IPS DF 4.7 (cell line): ENCODE results near the gene PELI1.

Source experiments
- DNase-seq: peaks from one replicate; pipeline ENCODE4 v3.0.0-alpha.2; 2013; ENCODE audit warnings: low spot score; ENCODE audit errors: extremely low read depth

Gene PELI1

DNA sequence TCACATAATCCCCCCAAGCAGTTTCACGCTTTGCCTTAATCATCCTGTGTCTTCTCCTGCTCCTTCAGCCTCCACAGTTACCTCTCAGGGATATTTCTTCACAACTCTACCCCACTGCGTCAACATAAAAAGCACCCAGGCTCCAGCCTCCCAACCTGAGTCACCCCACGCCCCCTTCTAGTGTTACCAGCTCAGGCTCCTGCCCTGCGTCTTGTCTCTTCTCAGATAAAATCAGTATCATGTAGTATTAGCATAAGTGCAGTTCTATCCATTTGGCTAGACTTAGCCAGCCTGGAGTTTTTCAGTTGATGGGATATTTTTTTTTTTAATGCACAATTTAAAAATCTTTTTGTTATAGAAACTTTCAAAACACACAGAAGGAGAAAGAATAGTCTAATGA lies 9.6 kb upstream of the PELI1 start:
- DNase-seq, result no peak

- no peak for DNase-seq
Observed at GRCh38 chr2:64151476-64151875, 7.3 kb upstream of the PELI1 start.

DNA sequence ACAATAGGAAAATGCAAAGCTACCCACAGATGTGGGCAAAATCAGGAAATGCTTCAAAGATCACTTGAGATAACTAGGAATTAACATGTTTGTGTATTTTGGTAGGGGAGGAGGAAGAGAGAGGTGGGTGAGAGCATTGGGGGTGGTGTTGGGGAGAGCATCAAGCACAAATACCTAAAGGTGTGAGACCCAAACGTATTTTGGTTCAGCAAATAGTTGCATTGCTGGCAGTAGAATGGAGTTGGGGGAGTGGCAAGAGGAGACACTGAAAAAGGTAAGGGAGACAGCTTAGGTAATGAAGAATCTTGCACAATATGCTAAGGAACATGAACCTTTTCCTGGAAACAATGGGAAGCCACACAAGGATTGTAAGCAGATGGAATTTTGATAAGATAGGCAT lies 1.5 kb upstream of the PELI1 start:
- no peak for DNase-seq

DNA sequence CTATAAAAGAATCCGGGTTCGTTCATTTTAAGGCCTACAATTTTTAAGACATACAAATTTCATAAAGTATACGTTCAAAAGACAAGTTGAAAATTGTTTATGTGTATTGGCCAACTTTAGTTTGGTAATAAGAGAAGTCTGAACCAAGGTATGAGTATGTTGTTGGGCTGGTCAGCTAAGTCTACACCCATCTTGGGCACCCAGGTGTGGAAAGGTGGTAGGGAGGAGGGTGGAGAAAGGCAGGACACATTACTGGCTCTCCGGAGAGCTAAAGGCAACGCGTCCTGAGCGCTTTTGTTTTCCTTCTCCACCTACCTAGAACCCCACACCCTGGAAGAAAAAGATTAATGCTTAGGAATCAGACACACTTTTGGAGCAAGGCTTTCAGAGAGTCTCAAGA lies 899 bp upstream of the PELI1 start:
- no peak for DNase-seq

DNA sequence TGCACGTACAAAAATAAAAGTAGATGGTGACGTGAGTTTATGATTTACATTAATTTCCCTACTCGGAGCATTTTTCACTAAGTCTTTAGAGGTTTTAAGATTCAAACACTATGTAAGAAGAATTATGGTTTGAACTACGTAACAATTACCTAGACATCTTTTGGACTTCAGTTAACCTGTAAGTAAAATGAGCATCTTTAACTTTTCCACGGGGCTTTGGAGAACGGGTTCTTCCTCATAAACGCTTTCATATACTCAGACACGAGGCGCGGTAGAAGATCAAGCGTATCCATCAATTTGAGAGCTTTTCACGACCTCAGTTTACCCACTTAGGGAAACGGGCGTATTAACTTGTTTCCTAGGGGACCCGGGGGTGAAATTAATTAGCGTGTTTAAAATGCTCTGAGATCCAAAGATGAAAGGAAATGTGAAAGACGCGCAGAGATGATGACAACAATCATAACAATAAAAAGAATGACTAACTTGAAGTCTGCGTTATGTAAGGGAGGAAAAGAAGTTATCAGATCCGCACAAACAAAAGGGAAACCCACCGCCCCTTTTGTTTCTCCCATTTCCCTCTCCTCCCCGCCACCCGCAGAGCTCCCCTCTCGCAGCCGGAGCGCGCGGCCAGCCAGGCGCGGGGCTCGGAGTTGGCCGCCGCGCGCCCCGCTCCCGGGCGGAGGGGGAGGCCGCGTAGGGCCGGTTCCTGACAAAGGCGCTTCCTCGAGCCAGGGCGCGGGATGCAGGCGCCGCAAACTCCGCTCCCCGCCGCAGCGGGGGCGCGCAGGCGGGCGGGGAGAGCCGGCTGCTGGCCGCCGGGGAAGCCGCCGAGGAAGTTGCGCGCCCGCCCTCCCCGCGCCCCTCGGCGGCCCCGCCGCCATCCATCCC lies 807 bp downstream of the PELI1 start:
- no peak for DNase-seq

DNA sequence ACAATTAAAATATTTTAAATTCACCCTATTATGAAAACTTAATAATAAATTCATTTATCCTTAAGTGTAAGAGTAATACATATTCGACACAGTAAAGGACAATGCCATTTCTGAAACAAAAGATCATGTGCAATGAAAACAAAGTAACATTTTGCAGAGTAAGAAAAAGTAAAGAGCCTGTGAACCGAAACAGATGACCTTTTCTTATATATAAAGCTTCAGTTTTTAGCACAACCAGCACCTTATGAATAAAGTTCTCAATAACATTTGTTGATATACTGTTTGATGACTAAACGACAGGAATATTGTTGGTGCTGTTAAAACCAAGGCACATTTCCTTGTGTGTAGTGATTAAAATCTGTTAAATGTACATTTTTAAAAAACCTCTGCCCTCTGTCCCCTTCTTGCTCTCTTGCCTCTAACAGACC lies 1.5 kb downstream of the PELI1 start:
- no peak for DNase-seq

- no peak for DNase-seq
Observed at GRCh38 chr2:64141674-64142405, 2.4 kb downstream of the PELI1 start.

DNA sequence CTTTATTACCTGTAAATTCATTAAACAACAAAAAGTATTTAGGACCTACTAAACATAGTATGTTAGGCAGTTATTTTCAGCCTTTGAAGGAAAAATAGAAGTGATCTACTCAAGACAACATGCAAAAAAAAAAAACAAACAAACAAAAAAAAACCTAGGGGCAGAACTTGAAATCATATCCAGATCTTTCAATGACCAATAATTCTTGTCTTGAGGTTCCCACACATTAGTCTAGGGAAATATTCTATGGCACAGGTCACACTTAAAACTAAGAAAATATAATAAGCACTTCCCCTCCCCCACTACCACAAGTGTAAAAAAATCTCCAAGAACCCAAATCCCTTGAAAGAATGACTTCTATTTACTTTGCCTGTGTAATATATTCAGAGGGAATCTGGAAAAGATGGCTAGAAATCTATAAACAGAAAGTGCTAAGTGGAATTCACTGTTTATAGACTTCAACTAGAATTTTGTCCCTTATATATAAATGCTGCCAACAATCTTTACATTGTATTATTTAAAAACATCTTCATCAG lies 3.5 kb downstream of the PELI1 start:
- DNase-seq, result no peak

GRCh38 chr2:64139956-64140355 lies 4.3 kb downstream of the PELI1 start:
- DNase-seq, result no peak

- no peak for DNase-seq
Observed at GRCh38 chr2:64137996-64138395, 6.2 kb downstream of the PELI1 start.

GRCh38 chr2:64137567-64137966 lies 6.7 kb downstream of the PELI1 start:
- no peak for DNase-seq

DNA sequence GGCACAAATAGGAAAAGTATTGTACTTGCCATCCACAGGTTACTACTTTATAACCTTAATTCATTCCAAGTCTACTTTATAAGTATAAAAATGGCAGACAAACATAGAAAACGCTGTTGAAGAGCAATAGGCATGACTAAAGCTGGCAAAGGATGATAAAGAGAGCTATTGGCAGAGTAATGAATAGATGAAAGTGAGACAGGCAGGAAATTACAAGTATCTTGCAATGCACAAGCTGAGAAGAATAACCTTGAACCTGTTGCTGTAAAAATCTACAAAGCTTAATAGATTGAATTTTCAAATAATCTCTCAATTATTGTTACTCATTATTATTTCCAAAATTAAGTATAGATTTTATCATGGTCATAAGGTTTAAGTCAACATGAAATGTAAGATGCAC lies 8.8 kb downstream of the PELI1 start:
- DNase-seq, result no peak

- no peak for DNase-seq
Observed at GRCh38 chr2:64134813-64135212, 9.4 kb downstream of the PELI1 start.

GRCh38 chr2:64133828-64134227 lies 10.4 kb downstream of the PELI1 start:
- no peak for DNase-seq

DNA sequence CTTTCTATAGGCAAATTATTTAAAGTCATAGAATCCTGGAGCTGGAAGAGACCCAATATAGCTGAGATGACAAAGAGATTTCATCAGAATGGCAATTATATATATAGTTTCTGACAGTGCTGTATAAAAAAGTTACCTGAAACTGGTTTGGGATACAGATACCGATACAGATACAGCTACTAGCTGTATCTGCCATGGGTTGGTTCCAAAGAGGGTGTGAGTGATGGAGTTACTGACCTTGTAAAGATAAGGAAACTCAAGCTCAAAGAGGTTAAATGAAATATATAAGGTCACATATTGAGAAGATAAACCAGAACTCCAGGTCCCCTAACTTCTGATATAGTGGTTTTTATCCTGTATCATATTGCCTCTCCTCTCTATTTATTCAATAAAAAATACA lies 10.9 kb downstream of the PELI1 start:
- DNase-seq, result no peak

DNA sequence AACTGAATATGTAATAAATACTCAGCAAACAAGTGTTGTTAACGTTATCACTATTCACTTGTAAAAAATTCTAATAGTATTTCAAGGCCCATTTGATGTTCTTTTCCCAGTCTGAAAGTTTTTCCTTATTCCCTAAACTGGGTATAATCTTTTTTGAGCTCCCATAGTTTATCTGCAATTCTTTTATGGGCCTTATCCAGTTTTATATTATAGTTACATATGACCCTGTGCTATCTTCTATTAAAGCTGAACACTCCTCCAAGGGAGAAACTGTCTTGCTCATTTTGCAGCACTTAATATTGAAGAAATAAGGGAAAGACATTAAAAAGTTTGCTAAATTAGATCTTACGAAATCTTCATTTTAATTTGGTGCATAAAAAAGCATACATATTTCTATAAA lies 13.9 kb downstream of the PELI1 start:
- no peak for DNase-seq

DNA sequence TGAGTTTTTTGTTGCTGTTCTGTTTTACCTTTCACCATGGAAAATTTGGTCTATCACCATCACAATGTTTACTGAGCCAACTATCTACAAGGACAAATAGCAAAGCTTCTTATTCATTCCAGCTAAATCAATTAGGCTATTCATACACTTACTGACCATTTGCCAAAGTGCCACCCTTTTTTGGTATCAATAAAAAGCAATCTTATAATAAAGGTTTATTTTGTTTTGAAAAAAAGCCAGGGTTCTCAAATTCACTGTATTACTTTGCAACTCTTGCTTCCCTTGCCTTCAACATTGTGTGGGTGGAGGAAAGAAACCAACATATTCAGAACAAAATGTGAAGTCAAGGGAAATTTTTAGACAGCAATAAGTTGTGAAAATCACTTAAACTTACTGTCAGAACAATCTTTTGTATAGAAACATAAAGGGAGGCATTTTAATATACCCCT lies 15.3 kb downstream of the PELI1 start:
- no peak for DNase-seq

GRCh38 chr2:64128406-64128805 lies 15.8 kb downstream of the PELI1 start:
- DNase-seq, result no peak

DNA sequence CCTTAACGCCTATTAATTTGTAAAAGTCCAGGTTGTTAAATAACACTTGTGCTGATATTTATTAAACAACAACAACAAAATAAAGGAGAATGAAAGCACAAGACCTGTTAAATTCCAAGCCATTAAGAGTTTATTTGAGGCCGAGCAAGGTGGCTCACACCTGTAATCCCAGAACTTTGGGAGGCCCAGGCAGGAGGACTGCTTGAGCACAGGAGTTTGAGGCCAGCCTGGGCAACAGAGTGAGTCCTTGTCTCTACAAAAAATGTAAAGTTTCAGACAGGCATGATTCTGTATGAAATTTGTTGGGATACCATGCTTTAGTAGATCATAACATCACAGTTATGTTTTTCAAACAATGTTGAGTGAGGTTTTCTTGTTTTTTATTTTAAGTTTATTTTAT lies 17.1 kb downstream of the PELI1 start:
- DNase-seq, result no peak

- no peak for DNase-seq
Observed at GRCh38 chr2:64126601-64127000, 17.6 kb downstream of the PELI1 start.

GRCh38 chr2:64124571-64124970 lies 19.6 kb downstream of the PELI1 start:
- DNase-seq, result no peak

DNA sequence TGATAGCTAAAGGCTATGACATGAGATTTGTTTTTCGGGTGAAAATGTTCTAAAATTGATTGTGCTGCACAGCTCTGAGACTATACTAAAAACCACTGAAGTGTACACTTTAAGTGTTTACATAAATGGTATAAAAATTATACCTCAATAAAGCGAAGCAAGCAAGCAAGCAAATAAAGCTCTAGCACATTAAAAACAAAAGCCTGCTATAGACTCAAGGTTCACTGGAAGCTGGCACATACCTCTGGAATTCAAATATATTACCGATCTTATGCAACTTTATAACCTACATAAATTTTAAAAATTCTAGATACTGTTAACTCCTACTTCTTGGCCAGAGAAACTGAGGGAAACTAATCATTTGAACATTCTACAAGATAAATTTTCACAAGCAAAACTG lies 20.1 kb downstream of the PELI1 start:
- no peak for DNase-seq
